CD4-positive, CD25-positive, alpha-beta regulatory T cell (primary cell): ENCODE data around the gene MYH6. TPM values are rescaled to one million over a fixed set of nuclear protein-coding genes. Genes with fewer than 3 reads are reported as not detected.
A peak's percentile ranks its signal among the peaks of the same experiment; 100 is the strongest.

Experiments used
- ATAC-seq, 2 donors: fragments of 150-1000 bp; cut with Tn5 transposase; one replicate each; pipeline ENCODE4 v1.10.0; 2021; ENCODE audit warnings: low read depth in 2 of 2, moderate number of reproducible peaks in 2 of 2, moderate library complexity in 1 of 2
- DNase-seq, 3 donors: peaks; one replicate each; pipeline versions ENCODE4 v3.0.0 to v3.0.0-alpha.2; 2012 to 2022; ENCODE audit warnings: mixed read lengths in 1 of 3
- H3K27ac ChIP-seq: one replicate; pipeline ENCODE4 v1.7.0; 2013; ENCODE audit warnings: mild to moderate bottlenecking, low read length; ENCODE audit not compliant: insufficient read depth, poor library complexity, severe bottlenecking
- H3K27me3 ChIP-seq: one replicate; pipeline ENCODE4 v1.7.0; 2013; ENCODE audit warnings: low read length; ENCODE audit not compliant: control insufficient read depth, insufficient read depth
- H3K36me3 ChIP-seq: one replicate; pipeline ENCODE4 v1.7.0; 2013; ENCODE audit warnings: mild to moderate bottlenecking, low read length, moderate library complexity; ENCODE audit not compliant: control insufficient read depth, insufficient read depth
- H3K4me1 ChIP-seq: 2 replicates; pipeline ENCODE4 v1.7.0; 2013; ENCODE audit warnings: mild to moderate bottlenecking, low read length; ENCODE audit not compliant: insufficient read depth, control insufficient read depth, poor library complexity, severe bottlenecking
- H3K4me3 ChIP-seq: one replicate; pipeline ENCODE4 v1.7.0; 2013; ENCODE audit warnings: low read depth, mild to moderate bottlenecking, low read length, moderate library complexity
- H3K9me3 ChIP-seq, 2 experiments: 1 replicate in 1 of 2; 2 replicates in 1 of 2; pipeline ENCODE4 v1.7.0; 2013; ENCODE audit warnings: low read length in 2 of 2, mild to moderate bottlenecking in 1 of 2, moderate library complexity in 1 of 2; ENCODE audit not compliant: control insufficient read depth in 2 of 2
- H3K27ac Mint-ChIP-seq, 3 donors: one replicate each; pipeline ENCODE4 v1.8.0; 2020 to 2022; ENCODE audit warnings: mild to moderate bottlenecking in 3 of 3, mixed read lengths in 3 of 3, moderate library complexity in 2 of 3
- H3K27me3 Mint-ChIP-seq: one replicate; pipeline ENCODE4 v1.8.0; 2022; ENCODE audit warnings: mild to moderate bottlenecking, mixed read lengths
- H3K36me3 Mint-ChIP-seq: one replicate; pipeline ENCODE4 v1.8.0; 2020; ENCODE audit warnings: mixed read lengths
- H3K4me1 Mint-ChIP-seq, 4 donors: one replicate each; pipeline ENCODE4 v1.8.0; 2020 to 2022; ENCODE audit warnings: mixed read lengths in 4 of 4, mild to moderate bottlenecking in 1 of 4
- H3K4me3 Mint-ChIP-seq, 4 donors: one replicate each; pipeline ENCODE4 v1.8.0; 2020 to 2022; ENCODE audit warnings: mild to moderate bottlenecking in 4 of 4, mixed read lengths in 4 of 4, moderate library complexity in 3 of 4
- H3K9me3 Mint-ChIP-seq, 7 donors: one replicate each; pipeline ENCODE4 v1.8.0; 2020 to 2022; ENCODE audit warnings: mixed read lengths in 7 of 7, mild to moderate bottlenecking in 3 of 7, moderate library complexity in 2 of 7
- polyA plus RNA-seq, 4 donors: library from polyadenylated mRNA; unstranded; fragments of 300-500 nt; fragmentation: Illumina TruSeq; gene quantifications; one replicate each; pipeline ENCODE4 v1.2.3, GENCODE V29; 2021
- total RNA-seq: library from RNA; stranded (reverse); gene quantifications from one replicate; pipeline ENCODE4 v1.2.3, GENCODE V29; 2022

MYH6 gene
- total and polyA plus RNA-seq, 5 donors from 2014 or later: not detected

- Mint-ChIP-seq H3K9me3 (peaks cover 0 to 2% (median 0%) of the 10 kb centered on the region in 7 donors), H3K4me3 (no peak overlapping the region), H3K36me3 (no peaks in the 10 kb centered on the region), H3K4me1 (peaks cover 0 to 11% (median 0%) of the 10 kb centered on the region in 4 donors), H3K27ac (no peak overlapping the region), H3K27me3 (peaks cover 8% of the 10 kb centered on the region)
- Histone ChIP-seq H3K4me3 (no peak overlapping the region), H3K4me1 (no peaks in the 10 kb centered on the region), H3K27me3 (no peaks in the 10 kb centered on the region), H3K9me3 (no peaks in the 10 kb centered on the region), H3K27ac (no peak overlapping the region), H3K36me3 (no peaks in the 10 kb centered on the region)
- DNase-seq (no peak), ATAC-seq (no peak)
Measured at GRCh38 chr14:23439107-23439835, 31.2 kb upstream of the MYH6 start.

- no peaks in the 10 kb centered on the region for H3K9me3 ChIP-seq
- Mint-ChIP-seq H3K27ac (no peak overlapping the region), H3K4me3 (peak overlapping the region in 1 of 4 donors; percentile 2), H3K9me3 (peaks cover 0 to 2% (median 0%) of the 10 kb centered on the region in 7 donors), H3K4me1 (peaks cover 0 to 11% (median 0%) of the 10 kb centered on the region in 4 donors), H3K36me3 (no peaks in the 10 kb centered on the region), H3K27me3 (peaks cover 8% of the 10 kb centered on the region)
- ATAC-seq: no peak
- no peak for DNase-seq
- H3K27ac ChIP-seq: no peak overlapping the region
- H3K4me1 ChIP-seq: no peaks in the 10 kb centered on the region
- no peak overlapping the region for H3K4me3 ChIP-seq
- no peaks in the 10 kb centered on the region for H3K36me3 ChIP-seq
- no peaks in the 10 kb centered on the region for H3K27me3 ChIP-seq
Measured at GRCh38 chr14:23438101-23438971, 30.3 kb upstream of the MYH6 start.

- peaks cover 0 to 2% (median 0%) of the 10 kb centered on the region in 7 donors for H3K9me3 Mint-ChIP-seq
- ATAC-seq: no peak
- peaks cover 0 to 11% (median 0%) of the 10 kb centered on the region in 4 donors for H3K4me1 Mint-ChIP-seq
- H3K27me3 ChIP-seq: no peaks in the 10 kb centered on the region
- H3K36me3 ChIP-seq: no peaks in the 10 kb centered on the region
- no peak for DNase-seq
- H3K27me3 Mint-ChIP-seq: peaks cover 8% of the 10 kb centered on the region
- no peaks in the 10 kb centered on the region for H3K4me1 ChIP-seq
- H3K27ac ChIP-seq: no peak overlapping the region
- H3K4me3 ChIP-seq: no peak overlapping the region
- no peak overlapping the region for H3K27ac Mint-ChIP-seq
- no peak overlapping the region for H3K4me3 Mint-ChIP-seq
- H3K36me3 Mint-ChIP-seq: no peaks in the 10 kb centered on the region
- H3K9me3 ChIP-seq: no peaks in the 10 kb centered on the region
Measured at GRCh38 chr14:23437133-23438100, 29.3 kb upstream of the MYH6 start.

- Histone ChIP-seq H3K4me1 (no peaks in the 10 kb centered on the region), H3K27ac (no peak overlapping the region), H3K36me3 (no peaks in the 10 kb centered on the region), H3K4me3 (no peak overlapping the region), H3K9me3 (no peaks in the 10 kb centered on the region), H3K27me3 (no peaks in the 10 kb centered on the region)
- DNase-seq: no peak
- Mint-ChIP-seq H3K4me1 (peaks cover 0 to 11% (median 0%) of the 10 kb centered on the region in 4 donors), H3K27me3 (peaks cover 8% of the 10 kb centered on the region), H3K4me3 (no peak overlapping the region), H3K27ac (no peak overlapping the region), H3K9me3 (peaks cover 0 to 2% (median 0%) of the 10 kb centered on the region in 7 donors), H3K36me3 (no peaks in the 10 kb centered on the region)
- ATAC-seq: no peak
Measured at GRCh38 chr14:23436327-23437132, 28.5 kb upstream of the MYH6 start.

GRCh38 chr14:23435543-23436326 is 27.7 kb upstream of the MYH6 start, which contains the start of gene MYH7:
Gene MYH7, minus strand, starts transcription at chr14:23435660. Its CDS starts 1,928 bp downstream, at chr14:23433732.
- H3K4me3 ChIP-seq: no peak within 1 kb of the TSS
- no peak within 1 kb of the TSS for H3K4me3 Mint-ChIP-seq

GRCh38 chr14:23434488-23435222 is 26.6 kb upstream of the MYH6 start:
- H3K27me3 Mint-ChIP-seq: peaks cover 3% of the 10 kb centered on the region
- no peak overlapping the region for H3K27ac Mint-ChIP-seq
- H3K9me3 ChIP-seq: no peaks in the 10 kb centered on the region
- H3K27ac ChIP-seq: no peak overlapping the region
- H3K36me3 Mint-ChIP-seq: no peaks in the 10 kb centered on the region
- no peak overlapping the region for H3K4me3 Mint-ChIP-seq
- peaks cover 0 to 1% (median 0%) of the 10 kb centered on the region in 7 donors for H3K9me3 Mint-ChIP-seq
- no peak for ATAC-seq
- H3K4me1 Mint-ChIP-seq: peaks cover 0 to 11% (median 0%) of the 10 kb centered on the region in 4 donors
- DNase-seq: no peak
- H3K27me3 ChIP-seq: no peaks in the 10 kb centered on the region
- no peaks in the 10 kb centered on the region for H3K4me1 ChIP-seq
- no peaks in the 10 kb centered on the region for H3K36me3 ChIP-seq
- H3K4me3 ChIP-seq: no peak overlapping the region

More at GRCh38 chr14:23435543-23436326, 27.7 kb upstream of the MYH6 start, which contains the start of gene MYH7:
- H3K9me3 ChIP-seq: no peaks in the 10 kb centered on the region
- ATAC-seq: no peak
- H3K27me3 ChIP-seq: no peaks in the 10 kb centered on the region
- DNase-seq: no peak
- peak within 1 kb of the TSS in 1 of 3 donors; percentile 27 for H3K27ac Mint-ChIP-seq
- no peaks in the 10 kb centered on the region for H3K36me3 ChIP-seq
- H3K9me3 Mint-ChIP-seq: peaks cover 0 to 2% (median 0%) of the 10 kb centered on the region in 7 donors
- peaks cover 8% of the 10 kb centered on the region for H3K27me3 Mint-ChIP-seq
- no peaks in the 10 kb centered on the region for H3K36me3 Mint-ChIP-seq
- H3K27ac ChIP-seq: no peak within 1 kb of the TSS
- peaks cover 0 to 11% (median 0%) of the 10 kb centered on the region in 4 donors for H3K4me1 Mint-ChIP-seq
- no peaks in the 10 kb centered on the region for H3K4me1 ChIP-seq
